ENCODE data around the gene VPS37B.

The VPS37B gene

GRCh38 chr12:122937622-122938091 lies 41.7 kb upstream of the VPS37B start:
- Mint-ChIP-seq H3K36me3 (ENCODE audit: low read depth) (peaks cover 4% of the 10 kb centered on the region), H3K4me1 (no peaks in the 10 kb centered on the region), H3K27me3 (ENCODE audit: low read depth) (peaks cover 3% of the 10 kb centered on the region), H3K9me3 (no peaks in the 10 kb centered on the region), H3K27ac (no peak overlapping the region), H3K4me3 (no peak overlapping the region)
- no peak for TF ChIP-seq CTCF (IDR thresholded peaks at IDR 0.05; ENCODE audit: unreplicated experiment in 3 of 3)

DNA sequence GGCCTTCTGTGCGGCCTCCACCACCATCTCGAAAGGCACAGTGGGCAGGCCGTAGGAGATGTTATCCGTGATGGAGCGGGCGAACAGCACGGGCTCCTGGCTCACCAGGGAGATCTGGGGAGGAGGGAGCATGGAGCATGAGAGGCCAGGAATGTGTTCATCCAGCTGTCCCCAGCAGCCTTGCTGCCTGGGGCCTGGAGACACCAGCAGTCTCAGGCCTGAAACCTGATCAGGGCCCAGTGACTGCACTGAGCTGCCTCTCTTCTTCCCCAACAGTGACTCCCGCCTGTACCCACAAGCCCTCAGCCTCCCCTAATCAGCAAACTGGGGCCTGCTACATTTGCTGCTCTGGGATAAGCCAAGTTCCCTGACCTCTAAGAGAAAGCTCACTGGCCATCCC lies 39.4 kb upstream of the VPS37B start:
- Mint-ChIP-seq H3K36me3 (ENCODE audit: low read depth) (peaks cover 4% of the 10 kb centered on the region), H3K27me3 (ENCODE audit: low read depth) (peaks cover under 1% of the 10 kb centered on the region), H3K4me1 (no peaks in the 10 kb centered on the region), H3K9me3 (no peaks in the 10 kb centered on the region), H3K27ac (peak overlapping the region; percentile 33 to 56 (median 48)), H3K4me3 (no peak overlapping the region)
- no peak for TF ChIP-seq CTCF (IDR thresholded peaks at IDR 0.05; ENCODE audit: unreplicated experiment in 3 of 3)

DNA sequence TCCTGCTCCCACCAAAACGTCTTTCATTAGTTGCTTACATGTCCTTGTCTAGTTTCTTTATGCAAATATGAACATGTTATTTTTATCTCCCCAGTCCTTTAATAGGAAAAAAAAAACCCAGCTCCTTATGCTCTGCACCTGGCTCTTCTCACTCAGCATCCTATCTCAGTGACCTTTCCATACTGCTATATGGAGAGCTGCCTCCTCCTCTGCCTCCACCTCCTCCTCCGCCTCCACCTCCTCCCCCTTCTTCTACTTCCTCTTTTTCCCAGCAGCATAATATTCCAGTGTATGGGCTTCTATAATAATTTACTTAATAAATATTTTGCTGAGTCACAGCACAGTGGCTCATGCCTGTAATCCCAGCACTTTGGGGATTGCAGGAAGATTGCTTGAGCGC lies 38.8 kb upstream of the VPS37B start:
- H3K36me3 Mint-ChIP-seq (ENCODE audit: low read depth): peaks cover 4% of the 10 kb centered on the region
- no peaks in the 10 kb centered on the region for H3K4me1 Mint-ChIP-seq
- no peak overlapping the region for H3K27ac Mint-ChIP-seq
- H3K4me3 Mint-ChIP-seq: no peak overlapping the region
- TF ChIP-seq CTCF (IDR thresholded peaks at IDR 0.05; ENCODE audit: unreplicated experiment in 3 of 3): no peak
- H3K9me3 Mint-ChIP-seq: no peaks in the 10 kb centered on the region
- no peaks in the 10 kb centered on the region for H3K27me3 Mint-ChIP-seq (ENCODE audit: low read depth)

- TF ChIP-seq CTCF (IDR thresholded peaks at IDR 0.05; ENCODE audit: unreplicated experiment in 3 of 3): no peak
Measured at GRCh38 chr12:122932207-122932606, 36.3 kb upstream of the VPS37B start.

GRCh38 chr12:122929812-122930211 lies 33.9 kb upstream of the VPS37B start:
- TF ChIP-seq CTCF (IDR thresholded peaks at IDR 0.05; ENCODE audit: unreplicated experiment in 3 of 3): no peak
- no peaks in the 10 kb centered on the region for H3K9me3 Mint-ChIP-seq
- no peaks in the 10 kb centered on the region for H3K36me3 Mint-ChIP-seq (ENCODE audit: low read depth)
- no peak overlapping the region for H3K4me3 Mint-ChIP-seq
- H3K4me1 Mint-ChIP-seq: peaks cover 19% of the 10 kb centered on the region
- no peak overlapping the region for H3K27ac Mint-ChIP-seq
- peaks cover 3% of the 10 kb centered on the region for H3K27me3 Mint-ChIP-seq (ENCODE audit: low read depth)

More at GRCh38 chr12:122932207-122932606, 36.3 kb upstream of the VPS37B start:
- H3K4me3 Mint-ChIP-seq: no peak overlapping the region
- peaks cover 14% of the 10 kb centered on the region for H3K4me1 Mint-ChIP-seq
- H3K27me3 Mint-ChIP-seq (ENCODE audit: low read depth): peaks cover 3% of the 10 kb centered on the region
- H3K9me3 Mint-ChIP-seq: no peaks in the 10 kb centered on the region
- H3K27ac Mint-ChIP-seq: no peak overlapping the region
- no peaks in the 10 kb centered on the region for H3K36me3 Mint-ChIP-seq (ENCODE audit: low read depth)

GRCh38 chr12:122929148-122929538 lies 33.2 kb upstream of the VPS37B start:
- Mint-ChIP-seq H3K9me3 (no peaks in the 10 kb centered on the region), H3K4me1 (peaks cover 19% of the 10 kb centered on the region), H3K27me3 (ENCODE audit: low read depth) (peaks cover 3% of the 10 kb centered on the region), H3K27ac (peak overlapping the region; percentile 87 to 94 (median 90)), H3K36me3 (ENCODE audit: low read depth) (no peaks in the 10 kb centered on the region), H3K4me3 (no peak overlapping the region)
- TF ChIP-seq CTCF (IDR thresholded peaks at IDR 0.05; ENCODE audit: unreplicated experiment in 3 of 3): no peak
